HG02852 (cell line): ENCODE data around the gene PRPF39.
"Not testable (repeated sequence)": the region's sequence is repeated elsewhere in the genome, so short reads cannot be mapped to it uniquely, and the experiment has no call there.

Experiments used
- ATAC-seq: cut with Tn5 transposase; IDR thresholded peaks from one replicate; pipeline ENCODE4 v1.9.1; 2021; ENCODE audit warnings: mild to moderate bottlenecking, moderate library complexity; ENCODE audit not compliant: unreplicated experiment

PRPF39 gene

DNA sequence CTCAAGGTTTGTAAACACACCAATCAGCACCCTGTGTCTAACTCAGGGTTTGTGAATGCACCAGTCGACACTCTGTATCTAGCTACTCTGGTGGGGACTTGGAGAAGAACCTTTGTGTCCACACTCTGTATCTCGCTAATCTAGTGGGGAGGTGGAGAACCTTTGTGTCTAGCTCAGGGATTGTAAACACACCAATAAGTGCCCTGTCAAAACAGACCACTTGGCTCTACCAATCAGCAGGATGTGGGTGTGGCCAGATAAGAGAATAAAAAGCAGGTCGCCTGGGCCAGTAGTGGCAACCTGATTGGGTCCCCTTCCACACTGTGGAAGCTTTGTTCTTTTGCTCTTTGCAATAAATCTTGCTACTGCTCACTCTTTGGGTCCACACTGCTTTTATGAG is 2.8 kb upstream of the PRPF39 start:
- ATAC-seq: not testable (repeated sequence)

GRCh38 chr14:45082420-45082819 is 1.5 kb upstream of the PRPF39 start:
- no peak for ATAC-seq

DNA sequence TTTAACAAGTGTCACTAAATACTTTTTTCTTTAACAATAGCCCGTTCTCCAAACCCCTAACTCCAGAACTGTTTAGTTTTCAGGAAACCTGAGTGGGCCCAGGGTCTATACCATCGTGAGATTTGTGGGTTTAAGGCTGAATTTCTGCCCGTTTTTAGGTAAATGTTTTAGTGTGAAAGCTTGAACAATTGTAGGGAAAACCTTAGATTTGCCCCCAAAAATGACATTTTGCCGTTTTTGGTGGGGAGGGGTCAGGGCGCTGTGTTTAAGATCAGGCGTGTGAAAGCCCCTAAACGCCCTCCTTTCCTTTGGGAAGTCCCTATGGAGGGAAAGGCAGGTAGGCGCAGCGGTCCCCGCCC is 320 bp upstream of the PRPF39 start:
- peak; percentile 9 for ATAC-seq

- ATAC-seq: no peak
These were observed 1.0 kb downstream of the PRPF39 start for GRCh38 chr14:45084946-45085346.

- ATAC-seq: peak; percentile 79
These were observed 5.9 kb downstream of the PRPF39 start for GRCh38 chr14:45089813-45090212.

DNA sequence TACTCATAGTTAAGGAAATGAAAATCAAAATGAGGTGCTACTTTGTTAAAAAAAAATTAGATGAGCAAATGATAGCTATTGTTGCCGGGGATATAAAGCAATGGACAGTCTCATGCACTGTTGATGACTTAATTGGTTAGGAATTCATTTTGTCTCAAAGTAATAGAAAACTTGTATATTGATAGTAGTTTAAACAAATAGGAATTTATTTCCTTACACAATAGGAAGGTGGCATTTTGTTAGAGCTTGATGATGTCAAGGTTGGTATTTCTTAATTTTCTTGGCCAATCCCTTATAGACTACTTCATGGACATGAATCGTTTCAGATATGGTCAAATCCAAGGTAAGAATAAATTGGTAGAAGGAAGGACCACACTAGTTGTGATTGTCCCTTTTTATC is 7.8 kb downstream of the PRPF39 start:
- no peak for ATAC-seq

- no peak for ATAC-seq
These were observed 10.4 kb downstream of the PRPF39 start for GRCh38 chr14:45094275-45094674.

- ATAC-seq: peak; percentile 61
These were observed 11.2 kb downstream of the PRPF39 start for GRCh38 chr14:45095143-45095542.

- ATAC-seq: no peak
These were observed 12.3 kb downstream of the PRPF39 start for GRCh38 chr14:45096218-45096617.

DNA sequence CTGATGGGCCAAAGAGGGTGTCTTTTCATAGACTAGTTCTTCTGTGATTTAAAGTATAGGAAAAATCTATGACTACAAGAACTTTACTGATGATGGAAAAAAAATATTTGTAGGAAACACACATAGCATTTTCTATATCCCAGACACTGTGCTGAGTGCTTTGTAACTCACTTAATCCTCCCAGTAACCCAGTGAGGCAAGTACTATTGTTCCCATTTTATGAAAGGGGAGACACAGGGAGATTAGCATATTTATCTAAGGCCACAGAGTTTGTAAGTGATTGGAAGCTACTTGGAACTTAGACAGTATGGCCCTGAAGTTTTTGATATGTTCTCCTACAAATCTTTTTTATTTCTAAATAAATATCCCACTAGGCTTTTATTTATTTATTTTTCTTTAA is 19.9 kb downstream of the PRPF39 start:
- ATAC-seq: no peak

GRCh38 chr14:45104561-45104960 is 20.6 kb downstream of the PRPF39 start:
- no peak for ATAC-seq

DNA sequence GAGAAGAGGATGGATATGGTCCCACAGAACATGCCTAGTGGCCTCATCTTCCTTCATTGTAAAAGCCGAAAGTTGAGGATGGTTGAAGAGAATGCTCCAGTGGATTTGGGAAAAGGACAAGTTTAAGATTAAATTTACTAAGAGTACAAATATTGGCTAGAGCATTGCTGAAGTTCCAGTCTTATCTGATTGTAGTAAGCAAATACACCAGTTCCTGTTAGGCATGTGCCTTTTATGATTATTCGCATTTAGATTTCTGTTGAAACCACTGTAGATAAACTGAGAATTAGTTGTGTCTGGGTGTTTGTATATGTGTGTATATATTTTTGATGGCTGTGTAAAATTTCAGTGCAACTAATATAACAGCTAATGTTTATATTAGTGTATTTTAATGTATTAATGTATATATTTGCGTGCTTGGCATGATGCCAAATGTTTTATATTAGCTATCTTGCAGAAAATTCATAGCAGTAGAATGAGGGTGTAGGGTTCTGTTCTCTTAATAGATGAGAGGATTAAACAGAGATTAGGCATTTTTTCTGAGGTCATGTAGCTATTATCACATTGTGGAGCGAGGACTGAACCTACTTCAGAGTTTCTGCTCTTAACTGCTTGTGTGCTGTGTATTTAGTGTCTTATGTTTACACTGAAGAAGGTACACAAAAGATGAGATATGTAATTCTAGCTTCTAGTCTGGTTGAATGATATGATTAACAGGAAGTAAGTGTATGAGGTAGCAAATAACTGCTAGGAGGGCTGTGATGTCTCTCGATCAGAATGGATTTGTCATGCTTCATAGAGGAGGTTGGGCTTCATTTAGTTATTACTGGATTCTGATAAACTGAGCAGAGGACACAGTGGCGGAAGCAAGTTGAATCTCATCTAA is 29.2 kb downstream of the PRPF39 start:
- no peak for ATAC-seq

GRCh38 chr14:45114327-45114726 is 30.4 kb downstream of the PRPF39 start:
- no peak for ATAC-seq

DNA sequence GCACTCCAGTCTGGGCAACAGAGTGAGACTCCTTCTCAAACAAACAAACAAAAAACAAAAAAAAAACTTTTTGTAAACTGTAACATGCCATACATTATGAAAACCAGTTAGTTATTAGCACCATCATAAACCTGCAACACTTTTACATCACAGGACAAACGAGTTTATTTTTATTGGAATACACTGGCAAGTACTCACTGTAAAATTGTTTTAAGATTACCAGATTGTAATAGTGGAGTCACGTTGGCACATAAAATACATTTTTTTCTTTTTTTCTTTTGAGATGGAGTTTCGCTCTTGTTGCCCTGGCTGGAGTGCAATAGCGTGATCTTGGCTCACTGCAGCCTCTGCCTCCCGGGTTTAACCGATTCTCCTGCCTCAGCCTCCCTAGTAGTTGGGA is 34.7 kb downstream of the PRPF39 start:
- no peak for ATAC-seq

DNA sequence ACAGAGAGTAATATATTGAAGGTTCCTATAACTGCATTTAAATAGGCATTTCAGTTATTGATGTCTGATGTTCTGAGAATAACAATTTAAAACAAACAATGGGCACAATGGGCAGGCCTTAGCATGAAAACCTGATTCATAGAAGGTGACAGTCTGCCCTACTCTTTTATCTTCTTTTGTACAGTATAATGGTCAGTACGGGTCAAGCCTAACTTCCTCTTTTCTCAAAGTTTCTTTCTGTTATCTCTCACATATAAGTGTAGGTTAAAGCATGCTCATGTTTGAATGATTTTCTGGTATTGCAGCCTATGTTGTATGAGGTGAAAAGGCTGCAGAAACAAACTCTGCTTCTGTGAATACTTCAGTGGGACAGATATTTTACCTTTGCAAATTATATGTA is 36.2 kb downstream of the PRPF39 start:
- no peak for ATAC-seq

DNA sequence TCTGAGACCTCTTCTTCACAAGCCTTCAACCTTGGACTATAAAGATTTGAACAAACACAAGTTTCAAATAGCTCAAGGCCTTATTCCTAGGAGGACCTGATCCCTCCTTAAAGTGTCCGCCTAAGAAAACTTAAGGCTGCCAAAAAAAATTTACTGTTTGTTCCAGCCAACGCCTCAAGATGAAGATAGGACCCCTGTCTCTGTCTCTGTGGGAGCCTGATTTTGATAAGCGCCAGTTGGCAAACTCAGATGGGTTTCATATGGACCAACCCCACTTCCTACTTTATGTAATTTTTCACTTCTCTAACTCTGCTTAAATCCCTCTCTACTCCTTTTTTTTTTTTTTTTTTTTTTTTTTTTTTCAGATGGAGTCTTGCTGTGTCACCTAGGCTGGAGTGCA is 39.4 kb downstream of the PRPF39 start:
- no peak for ATAC-seq

DNA sequence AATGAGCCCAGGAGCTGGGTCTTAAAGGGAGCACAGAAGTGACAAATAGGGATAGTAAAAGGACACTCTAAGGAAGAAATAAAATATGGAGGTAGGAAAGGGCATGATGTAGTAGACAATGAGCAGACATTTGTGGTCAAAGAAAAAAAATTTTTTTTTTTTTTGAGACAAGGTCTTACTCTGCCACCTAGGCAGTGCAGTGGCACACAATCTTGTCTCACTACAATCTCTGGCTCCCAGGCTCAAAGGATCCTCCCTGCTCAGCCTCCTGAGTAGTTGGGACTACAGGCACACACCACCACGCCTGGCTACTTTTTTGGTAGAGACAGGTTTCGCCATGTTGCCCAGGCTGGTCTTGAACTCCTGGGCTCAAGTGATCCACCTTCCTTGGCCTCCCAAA is 41.8 kb downstream of the PRPF39 start:
- ATAC-seq: peak; percentile 72

DNA sequence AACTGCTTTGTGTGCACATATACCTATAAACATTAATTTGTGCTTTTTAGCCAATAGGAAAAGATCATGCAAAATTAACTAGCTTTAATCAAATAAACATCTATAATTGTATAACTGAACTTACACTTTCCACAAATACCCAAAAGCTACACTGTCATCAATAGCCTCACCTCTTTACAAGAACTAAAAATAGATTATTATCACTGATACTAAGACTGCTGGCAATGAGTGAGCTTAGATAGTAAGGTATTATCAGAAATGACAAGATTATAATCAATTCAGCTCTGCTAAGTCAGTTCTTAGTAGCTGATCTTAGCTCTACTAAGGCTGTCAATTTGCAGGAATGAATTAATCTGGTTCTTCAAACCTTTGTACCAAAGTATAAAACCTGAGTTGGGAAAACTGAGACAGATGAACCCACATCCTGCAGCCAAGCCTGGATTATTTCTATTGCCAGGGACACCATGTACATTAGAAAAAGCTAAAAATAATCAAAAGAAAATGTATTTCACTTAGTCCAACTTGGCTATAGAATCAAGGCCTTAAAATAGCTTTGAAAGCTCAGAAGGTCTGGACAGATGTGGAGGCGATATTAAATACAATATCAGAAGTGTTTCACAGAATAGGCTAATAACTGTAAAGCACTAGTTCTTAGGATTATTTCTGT is 45.2 kb downstream of the PRPF39 start:
- no peak for ATAC-seq

GRCh38 chr14:45133683-45134050 is 49.8 kb downstream of the PRPF39 start:
- ATAC-seq: no peak

DNA sequence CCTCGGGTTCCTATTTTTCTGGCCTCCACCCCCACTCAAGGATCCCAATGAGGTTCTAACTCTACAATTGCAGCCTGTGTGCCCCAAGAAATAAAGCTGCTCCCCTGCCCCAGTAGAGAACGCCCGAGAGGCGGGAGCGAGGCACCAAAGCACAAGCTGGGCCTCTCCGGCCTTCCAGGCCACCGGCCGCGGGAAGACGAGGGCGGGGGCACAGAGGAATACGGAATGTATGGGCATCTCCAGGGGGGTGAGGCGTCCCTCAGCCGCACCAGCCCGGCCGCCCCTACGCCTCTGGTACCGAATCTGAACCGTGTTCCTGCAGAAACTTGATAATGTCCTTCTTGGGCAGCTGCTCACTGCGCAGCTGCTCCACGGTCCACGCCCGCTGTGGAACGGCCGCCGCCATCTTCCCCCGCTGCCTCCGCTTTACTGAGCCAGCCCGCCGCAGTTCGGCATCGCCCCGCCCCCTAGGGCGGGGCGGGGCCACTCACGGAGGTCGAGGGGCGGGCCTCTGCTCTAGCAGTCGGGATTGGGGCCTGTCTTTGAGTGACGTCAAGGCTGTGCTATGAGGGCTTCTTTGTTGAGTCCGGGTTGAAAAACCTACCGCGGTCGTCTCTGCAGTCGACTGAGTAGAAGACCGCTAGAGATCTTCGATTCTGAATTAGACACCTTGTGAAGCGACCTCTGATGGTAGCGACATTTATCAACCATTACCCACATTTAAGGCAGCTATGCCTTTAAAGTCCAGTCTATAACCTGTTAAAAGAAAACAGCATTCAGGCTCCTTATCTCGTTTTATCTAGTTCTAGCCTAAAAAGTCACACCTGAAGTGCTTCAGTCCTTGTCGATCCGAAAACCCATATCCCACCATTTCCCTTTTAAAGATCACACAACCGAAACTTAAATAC is 50.4 kb downstream of the PRPF39 start, which contains the start of gene FKBP3:
TSS of gene FKBP3 (minus strand) at position 431 of the 908 bp plus-strand sequence. CDS start at position 406, 25 bp downstream.
- ATAC-seq: peak; percentile 87

- no peak for ATAC-seq
These were observed 51.2 kb downstream of the PRPF39 start for GRCh38 chr14:45135156-45135555.
